ENCODE results near the gene DNM1L. TPM values are rescaled to one million over a fixed set of nuclear protein-coding genes. Genes with fewer than 3 reads are reported as not detected.

DNM1L gene
- total RNA-seq (ENCODE audit: unreplicated experiment), result 167 TPM
- long read RNA-seq, full-length matches to known transcripts, result 27 of 34 reads
- long read RNA-seq, partial matches to known transcripts, result 2 of 34 reads
- long read RNA-seq, other reads (novel, unspliced or antisense), result 5 of 34 reads

DNA sequence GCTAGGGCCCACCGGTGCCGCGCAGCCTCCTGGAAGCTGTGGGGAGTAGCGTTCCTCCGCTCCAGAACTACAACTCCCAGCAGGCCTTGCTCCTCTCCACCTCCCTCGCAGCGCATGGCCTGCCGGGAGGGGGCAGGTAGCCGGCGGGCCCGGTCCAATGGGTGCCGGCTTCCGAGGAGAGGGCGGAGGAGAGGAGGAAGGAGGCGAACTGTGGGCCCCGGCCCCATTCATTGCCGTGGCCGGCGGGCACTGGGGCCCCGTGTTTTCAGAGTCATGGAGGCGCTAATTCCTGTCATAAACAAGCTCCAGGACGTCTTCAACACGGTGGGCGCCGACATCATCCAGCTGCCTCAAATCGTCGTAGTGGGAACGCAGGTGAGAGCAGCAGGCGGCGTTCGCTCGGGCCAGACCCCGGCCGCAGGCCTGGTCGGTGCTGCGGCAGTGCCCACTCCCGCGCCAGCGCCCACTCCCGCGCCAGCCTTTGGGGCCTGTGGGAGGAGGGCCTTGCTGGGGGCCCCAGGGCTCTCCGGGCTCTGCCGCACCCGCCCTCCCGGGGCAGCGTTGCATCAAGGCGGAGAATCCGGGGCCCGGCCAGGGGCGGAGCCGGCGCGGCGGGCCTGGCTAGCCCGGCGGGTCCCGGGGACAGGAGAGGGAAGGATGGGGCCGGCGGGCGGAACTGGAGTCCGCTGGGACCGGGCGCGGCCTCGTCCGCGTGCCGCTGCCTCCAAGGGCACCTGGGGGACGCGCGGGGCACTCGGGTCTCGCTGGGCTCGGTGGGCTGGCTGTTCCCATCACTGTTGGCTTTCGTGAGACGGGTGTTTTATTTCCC is at the start of gene DNM1L:
DNM1L (plus strand) TSS at position 211 of the 829 bp plus-strand sequence; CDS start at position 274, 63 bp downstream.
- Mint-ChIP-seq H3K9me3 (ENCODE audit: unreplicated experiment) (peaks cover 4% of the 10 kb centered on the region), H3K36me3 (ENCODE audit: unreplicated experiment) (no peaks in the 10 kb centered on the region), H3K27ac (ENCODE audit: unreplicated experiment) (peak within 1 kb of the TSS; percentile 88), H3K27me3 (ENCODE audit: unreplicated experiment) (peaks cover 3% of the 10 kb centered on the region), H3K4me3 (ENCODE audit: unreplicated experiment) (peak within 1 kb of the TSS; percentile 89), H3K4me1 (ENCODE audit: low read depth, unreplicated experiment) (peaks cover 8% of the 10 kb centered on the region)
- peak; percentile 96 for DNase-seq
- TF ChIP-seq, protein P1, sequence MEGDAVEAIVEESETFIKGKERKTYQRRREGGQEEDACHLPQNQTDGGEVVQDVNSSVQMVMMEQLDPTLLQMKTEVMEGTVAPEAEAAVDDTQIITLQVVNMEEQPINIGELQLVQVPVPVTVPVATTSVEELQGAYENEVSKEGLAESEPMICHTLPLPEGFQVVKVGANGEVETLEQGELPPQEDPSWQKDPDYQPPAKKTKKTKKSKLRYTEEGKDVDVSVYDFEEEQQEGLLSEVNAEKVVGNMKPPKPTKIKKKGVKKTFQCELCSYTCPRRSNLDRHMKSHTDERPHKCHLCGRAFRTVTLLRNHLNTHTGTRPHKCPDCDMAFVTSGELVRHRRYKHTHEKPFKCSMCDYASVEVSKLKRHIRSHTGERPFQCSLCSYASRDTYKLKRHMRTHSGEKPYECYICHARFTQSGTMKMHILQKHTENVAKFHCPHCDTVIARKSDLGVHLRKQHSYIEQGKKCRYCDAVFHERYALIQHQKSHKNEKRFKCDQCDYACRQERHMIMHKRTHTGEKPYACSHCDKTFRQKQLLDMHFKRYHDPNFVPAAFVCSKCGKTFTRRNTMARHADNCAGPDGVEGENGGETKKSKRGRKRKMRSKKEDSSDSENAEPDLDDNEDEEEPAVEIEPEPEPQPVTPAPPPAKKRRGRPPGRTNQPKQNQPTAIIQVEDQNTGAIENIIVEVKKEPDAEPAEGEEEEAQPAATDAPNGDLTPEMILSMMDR (IDR thresholded peaks at IDR 0.05; ENCODE audit: partially characterized antibody, unreplicated experiment), result no peak

DNA sequence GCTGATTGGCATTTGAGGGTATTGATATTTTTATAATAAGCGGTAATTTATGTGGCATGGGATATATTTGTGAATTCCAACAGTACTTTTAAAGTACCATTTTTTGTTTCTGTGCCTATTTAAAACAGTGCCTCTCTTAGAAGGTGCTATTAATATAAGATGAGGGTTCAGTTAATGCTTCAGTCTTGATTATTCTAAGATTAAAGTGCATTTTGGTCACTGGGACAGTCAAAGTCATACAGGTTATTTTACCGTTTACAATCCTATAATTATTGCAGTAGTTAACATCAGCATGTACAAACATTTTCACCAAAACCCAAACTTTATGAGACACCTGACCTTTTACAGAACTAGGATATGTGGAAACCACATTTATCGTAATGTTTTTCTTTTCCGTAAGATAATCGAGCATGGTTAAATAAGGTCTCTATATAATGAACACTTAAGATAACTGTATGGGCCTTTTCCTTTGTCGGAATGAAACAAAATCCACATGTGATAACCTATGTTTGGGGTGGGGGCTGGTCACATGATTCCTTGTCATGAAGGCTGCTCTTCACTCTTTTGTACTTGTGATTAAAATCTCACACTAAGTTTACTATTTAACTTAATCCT is 37.7 kb upstream of the DNM1L start:
- H3K4me3 Mint-ChIP-seq (ENCODE audit: unreplicated experiment), result no peak overlapping the region
- no peaks in the 10 kb centered on the region for H3K4me1 Mint-ChIP-seq (ENCODE audit: low read depth, unreplicated experiment)
- TF ChIP-seq, protein P1 (IDR thresholded peaks at IDR 0.05; ENCODE audit: partially characterized antibody, unreplicated experiment), result no peak
- peak overlapping the region; percentile 15 for H3K27ac Mint-ChIP-seq (ENCODE audit: unreplicated experiment)
- no peaks in the 10 kb centered on the region for H3K36me3 Mint-ChIP-seq (ENCODE audit: unreplicated experiment)
- no peak for DNase-seq
- no peaks in the 10 kb centered on the region for H3K27me3 Mint-ChIP-seq (ENCODE audit: unreplicated experiment)
- no peaks in the 10 kb centered on the region for H3K9me3 Mint-ChIP-seq (ENCODE audit: unreplicated experiment)

DNA sequence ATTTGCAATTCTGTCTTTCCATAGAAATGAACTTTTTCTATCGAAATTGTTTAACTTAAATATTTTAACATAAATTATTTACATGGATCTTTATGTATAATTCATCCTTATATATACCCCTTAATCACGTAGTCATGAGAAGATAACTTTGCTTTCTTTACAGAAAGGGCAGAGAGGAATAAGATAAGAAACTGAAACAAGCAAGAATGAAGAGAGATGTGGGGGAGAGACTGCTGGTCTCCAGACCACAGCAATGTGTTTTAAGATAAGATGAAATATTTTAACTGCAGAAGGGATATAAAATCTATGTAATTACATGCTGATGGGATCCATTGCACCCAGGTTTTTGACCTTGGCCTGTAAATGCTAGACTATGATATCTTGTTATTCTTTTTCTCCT is 34.7 kb upstream of the DNM1L start:
- no peak overlapping the region for H3K4me3 Mint-ChIP-seq (ENCODE audit: unreplicated experiment)

DNA sequence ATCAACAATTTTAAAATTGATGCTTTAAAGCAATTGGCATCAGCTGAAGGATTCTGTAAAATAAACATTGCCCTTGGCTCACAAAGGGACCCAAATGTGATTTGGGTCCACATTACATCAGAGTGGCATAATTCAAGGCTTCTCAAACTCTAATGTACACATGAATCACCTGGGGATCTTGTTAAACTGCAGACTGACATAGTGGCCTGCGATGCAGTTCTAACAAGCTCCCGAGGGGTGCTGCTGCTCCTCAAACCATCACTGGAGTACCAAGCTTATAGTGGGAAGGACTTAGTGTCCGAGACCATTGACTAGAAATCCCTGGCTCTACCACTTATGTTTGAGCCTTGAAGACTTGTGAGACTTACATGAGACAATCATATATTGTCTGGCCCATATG is 31.8 kb upstream of the DNM1L start:
- no peak for DNase-seq
- H3K27me3 Mint-ChIP-seq (ENCODE audit: unreplicated experiment), result peaks cover 6% of the 10 kb centered on the region
- H3K4me3 Mint-ChIP-seq (ENCODE audit: unreplicated experiment), result no peak overlapping the region
- no peak overlapping the region for H3K27ac Mint-ChIP-seq (ENCODE audit: unreplicated experiment)
- no peaks in the 10 kb centered on the region for H3K36me3 Mint-ChIP-seq (ENCODE audit: unreplicated experiment)
- no peaks in the 10 kb centered on the region for H3K4me1 Mint-ChIP-seq (ENCODE audit: low read depth, unreplicated experiment)
- H3K9me3 Mint-ChIP-seq (ENCODE audit: unreplicated experiment), result peaks cover 6% of the 10 kb centered on the region
- TF ChIP-seq, protein P1 (IDR thresholded peaks at IDR 0.05; ENCODE audit: partially characterized antibody, unreplicated experiment), result no peak

More for the DNA sequence above, 34.7 kb upstream of the DNM1L start:
- Mint-ChIP-seq H3K36me3 (ENCODE audit: unreplicated experiment) (no peaks in the 10 kb centered on the region), H3K27me3 (ENCODE audit: unreplicated experiment) (peaks cover 4% of the 10 kb centered on the region), H3K9me3 (ENCODE audit: unreplicated experiment) (peaks cover 1% of the 10 kb centered on the region), H3K27ac (ENCODE audit: unreplicated experiment) (no peak overlapping the region), H3K4me1 (ENCODE audit: low read depth, unreplicated experiment) (no peaks in the 10 kb centered on the region)
- no peak for DNase-seq
- TF ChIP-seq, protein P1 (IDR thresholded peaks at IDR 0.05; ENCODE audit: partially characterized antibody, unreplicated experiment), result no peak
